GM21360 (cell line): ENCODE measurements around the gene CEP350.

Experiments used
- ATAC-seq: cut with Tn5 transposase; IDR thresholded peaks from one replicate; pipeline ENCODE4 v1.9.1; 2021; ENCODE audit warnings: mild to moderate bottlenecking, moderate library complexity; ENCODE audit not compliant: unreplicated experiment

The CEP350 gene, protein sequence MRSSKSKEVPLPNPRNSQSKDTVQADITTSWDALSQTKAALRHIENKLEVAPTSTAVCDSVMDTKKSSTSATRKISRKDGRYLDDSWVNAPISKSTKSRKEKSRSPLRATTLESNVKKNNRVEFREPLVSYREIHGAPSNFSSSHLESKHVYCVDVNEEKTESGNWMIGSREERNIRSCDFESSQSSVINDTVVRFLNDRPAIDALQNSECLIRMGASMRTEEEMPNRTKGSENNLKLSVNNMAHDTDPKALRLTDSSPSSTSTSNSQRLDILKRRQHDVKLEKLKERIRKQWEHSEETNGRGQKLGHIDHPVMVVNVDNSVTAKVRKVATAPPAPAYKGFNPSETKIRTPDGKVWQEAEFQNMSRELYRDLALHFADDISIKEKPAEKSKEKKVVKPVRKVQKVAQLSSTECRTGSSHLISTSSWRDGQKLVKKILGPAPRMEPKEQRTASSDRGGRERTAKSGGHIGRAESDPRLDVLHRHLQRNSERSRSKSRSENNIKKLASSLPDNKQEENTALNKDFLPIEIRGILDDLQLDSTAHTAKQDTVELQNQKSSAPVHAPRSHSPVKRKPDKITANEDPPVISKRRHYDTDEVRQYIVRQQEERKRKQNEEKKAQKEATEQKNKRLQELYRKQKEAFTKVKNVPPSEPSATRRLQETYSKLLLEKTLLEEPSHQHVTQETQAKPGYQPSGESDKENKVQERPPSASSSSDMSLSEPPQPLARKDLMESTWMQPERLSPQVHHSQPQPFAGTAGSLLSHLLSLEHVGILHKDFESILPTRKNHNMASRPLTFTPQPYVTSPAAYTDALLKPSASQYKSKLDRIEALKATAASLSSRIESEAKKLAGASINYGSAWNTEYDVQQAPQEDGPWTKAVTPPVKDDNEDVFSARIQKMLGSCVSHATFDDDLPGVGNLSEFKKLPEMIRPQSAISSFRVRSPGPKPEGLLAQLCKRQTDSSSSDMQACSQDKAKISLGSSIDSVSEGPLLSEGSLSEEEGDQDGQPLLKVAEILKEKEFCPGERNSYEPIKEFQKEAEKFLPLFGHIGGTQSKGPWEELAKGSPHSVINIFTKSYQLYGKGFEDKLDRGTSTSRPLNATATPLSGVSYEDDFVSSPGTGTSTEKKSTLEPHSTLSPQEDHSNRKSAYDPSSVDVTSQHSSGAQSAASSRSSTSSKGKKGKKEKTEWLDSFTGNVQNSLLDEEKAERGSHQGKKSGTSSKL (N-terminal part only)

DNA sequence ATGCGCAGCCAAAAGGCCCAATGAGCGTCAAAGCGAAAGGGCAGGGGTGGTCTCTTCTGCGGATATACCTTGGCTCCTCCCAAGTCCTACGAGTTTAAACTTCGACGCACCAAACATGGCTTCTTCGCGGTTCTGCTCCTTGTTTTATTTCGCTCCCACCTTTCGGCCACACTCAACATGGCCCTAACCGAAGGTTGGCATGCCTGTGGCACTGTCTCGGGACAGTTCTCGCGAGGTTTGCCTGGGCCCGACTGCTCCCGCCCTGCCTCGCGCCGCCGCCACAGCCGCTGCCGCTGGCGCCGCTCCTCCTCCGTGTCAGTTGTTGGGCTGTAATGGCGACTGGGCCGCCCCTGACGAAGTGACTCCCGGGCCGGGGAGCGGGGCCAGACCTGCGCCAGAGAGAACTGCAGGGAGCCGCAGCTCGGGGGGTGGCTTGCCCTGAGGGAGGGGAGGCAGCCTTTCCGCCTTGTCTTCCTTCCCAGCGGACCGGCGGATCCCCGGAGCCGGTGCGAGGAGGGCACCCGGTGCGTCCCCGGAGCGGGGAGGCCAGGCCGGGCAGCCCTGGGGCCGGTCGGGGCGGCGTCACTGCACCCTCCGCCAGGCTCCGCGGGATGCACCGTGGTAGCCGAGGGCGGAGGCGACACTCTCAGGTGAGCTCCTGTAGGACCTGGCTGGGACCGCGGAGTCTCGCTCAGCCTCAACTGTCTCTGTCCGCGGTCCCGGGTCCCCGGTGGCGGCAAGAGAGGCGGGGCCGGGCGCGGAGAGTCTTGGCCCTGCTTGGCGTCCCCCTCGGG lies at the start of gene CEP350:
TSS of gene CEP350 (plus strand) at position 318 of the 794 bp plus-strand sequence. CDS start 31,372 bp downstream, outside the sequence.
- ATAC-seq: peak; percentile 90

- no peak for ATAC-seq
Observed at GRCh38 chr1:179910934-179911333, 43.7 kb upstream of the CEP350 start.

- ATAC-seq: no peak
Observed at GRCh38 chr1:179911812-179912211, 42.8 kb upstream of the CEP350 start.

DNA sequence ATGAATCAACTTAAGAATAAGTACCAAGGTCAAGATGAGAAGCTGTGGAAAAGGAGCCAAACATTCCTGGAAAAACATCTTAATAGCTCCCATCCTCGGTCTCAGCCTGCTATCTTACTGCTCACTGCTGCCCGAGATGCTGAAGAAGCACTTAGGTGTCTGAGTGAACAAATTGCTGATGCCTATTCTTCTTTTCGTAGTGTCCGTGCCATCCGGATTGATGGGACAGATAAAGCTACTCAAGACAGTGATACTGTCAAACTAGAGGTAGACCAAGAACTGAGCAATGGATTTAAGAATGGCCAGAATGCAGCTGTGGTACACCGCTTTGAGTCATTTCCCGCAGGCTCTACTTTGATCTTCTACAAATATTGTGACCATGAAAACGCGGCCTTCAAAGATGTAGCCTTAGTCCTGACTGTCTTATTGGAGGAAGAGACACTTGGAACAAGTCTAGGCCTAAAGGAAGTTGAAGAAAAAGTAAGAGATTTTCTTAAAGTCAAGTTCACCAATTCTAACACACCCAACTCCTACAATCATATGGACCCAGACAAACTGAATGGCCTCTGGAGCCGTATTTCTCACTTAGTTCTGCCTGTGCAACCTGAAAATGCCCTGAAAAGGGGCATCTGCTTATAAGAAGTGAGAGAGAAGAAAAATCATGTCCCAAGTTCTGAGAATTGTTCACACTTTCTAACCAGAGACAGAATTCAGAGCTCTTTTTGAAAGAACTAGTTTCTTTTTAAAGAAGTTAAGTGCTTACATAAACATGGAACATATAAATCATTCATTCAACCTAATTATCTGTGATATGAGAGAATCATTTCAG lies 36.8 kb upstream of the CEP350 start:
- no peak for ATAC-seq

DNA sequence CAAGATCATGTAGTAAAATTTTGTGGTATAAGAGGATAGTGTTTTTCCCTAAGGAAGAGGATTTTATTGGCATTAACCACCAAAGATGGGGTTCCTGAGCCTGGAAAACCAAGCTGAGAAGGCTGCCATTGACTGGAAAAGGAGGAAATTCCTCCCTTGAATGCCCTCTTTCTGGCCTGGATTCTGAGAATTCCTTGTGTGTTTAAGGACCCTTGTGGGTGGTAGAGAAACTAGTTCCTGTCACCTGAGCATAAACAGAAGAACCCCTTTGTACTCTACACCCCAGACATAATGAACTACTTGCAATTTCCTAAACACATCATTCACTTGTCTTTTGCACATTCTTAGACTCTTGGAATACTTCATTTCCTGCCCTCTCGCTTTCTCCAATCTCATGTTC lies 33.1 kb upstream of the CEP350 start:
- ATAC-seq: no peak

DNA sequence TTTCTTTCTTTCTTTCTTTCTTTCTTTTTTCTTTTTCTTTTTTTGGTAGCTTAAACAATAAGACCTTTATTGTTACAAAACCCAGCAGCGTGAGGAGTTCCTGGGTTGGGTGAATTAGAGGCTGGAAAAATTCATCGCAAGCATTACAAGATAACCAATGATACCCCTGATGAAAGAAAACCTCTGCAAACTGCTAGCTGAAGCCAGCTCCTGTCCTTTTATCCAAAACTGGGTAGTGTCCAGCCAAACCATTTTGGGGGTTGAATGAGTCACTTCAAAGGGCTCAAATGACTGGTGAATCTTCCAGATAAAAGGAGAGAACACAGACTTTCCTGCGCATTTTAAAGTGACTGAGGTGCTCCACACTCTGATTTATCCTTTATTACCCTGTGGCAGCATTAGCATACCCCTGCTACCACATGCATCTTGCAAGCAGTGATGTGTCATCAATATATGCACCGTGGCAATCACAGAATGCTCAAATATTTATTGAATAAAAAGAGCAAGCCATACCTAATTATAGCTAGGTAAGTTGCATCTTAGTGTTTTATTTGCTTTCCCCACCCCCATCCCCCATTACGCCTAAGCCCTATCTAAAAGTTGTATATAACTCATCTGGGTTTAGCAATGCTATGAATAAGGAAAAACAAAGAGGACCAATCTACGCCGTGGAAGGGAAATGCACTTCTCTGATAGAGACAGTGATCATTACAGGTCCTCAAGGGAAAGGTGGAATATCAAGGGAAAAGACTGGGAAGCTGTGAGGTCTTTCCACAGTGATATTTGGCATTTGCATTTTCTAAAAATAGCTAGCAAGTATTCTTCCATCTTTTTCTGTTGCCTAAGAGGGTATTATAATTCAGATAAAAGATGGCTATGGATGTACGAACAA lies 32.4 kb upstream of the CEP350 start:
- no peak for ATAC-seq

DNA sequence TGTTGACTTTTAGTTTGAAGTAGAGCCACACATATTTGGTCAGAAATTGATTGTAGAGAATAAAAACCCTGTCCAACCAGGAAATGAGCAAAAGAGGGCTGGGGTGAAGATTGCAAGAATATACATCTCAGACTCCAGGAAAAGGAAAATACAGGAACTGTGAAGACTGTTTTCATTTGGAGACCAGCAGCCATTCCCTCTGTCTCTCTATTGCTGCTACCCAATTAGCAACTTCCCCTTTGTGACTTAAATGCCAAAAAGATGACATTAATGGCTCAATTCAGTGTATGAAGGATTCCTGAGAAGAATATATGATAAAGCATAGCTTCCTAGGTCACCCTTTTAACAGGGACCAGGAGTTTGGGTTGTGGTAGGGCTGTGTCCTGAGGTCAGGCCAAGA lies 31.6 kb upstream of the CEP350 start:
- ATAC-seq: no peak

DNA sequence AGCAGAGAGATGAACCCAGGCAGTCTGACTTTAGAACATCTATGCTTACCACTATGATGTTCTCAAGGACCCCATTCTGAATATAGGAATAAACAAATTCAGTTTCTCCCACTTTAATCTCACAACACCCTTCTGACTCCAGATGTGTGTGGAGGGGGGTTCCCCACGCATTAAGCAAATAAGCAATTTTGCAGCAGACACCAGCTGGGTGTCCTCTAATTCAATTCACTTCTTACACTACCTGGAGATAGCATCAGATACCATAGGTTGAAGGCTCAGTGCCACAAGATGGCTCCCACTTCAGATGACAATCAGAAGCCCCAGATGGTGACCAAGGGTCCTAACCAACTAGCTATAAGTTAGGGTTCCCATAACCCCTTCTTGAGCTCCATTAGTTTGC lies 30.3 kb upstream of the CEP350 start:
- no peak for ATAC-seq

DNA sequence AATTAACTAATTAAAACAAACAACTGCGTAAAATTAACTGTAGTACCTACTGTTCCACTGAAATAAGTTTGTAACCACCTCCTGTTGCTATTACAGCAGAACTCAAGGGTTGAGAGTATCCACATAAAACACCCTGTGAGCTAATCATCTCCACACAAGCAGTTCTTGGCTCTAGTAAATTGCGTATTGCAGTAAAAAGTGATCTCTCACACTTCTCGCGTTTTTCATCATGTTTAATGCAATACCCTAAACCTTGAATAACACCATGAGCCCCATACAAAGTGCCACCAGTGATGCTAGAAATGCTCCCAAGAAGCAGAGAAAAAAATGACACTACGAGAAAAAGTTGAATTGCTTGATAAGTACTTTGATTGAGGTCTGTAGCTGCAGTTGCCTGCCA lies 29.3 kb upstream of the CEP350 start:
- ATAC-seq: no peak

- no peak for ATAC-seq
Observed at GRCh38 chr1:179925922-179926849, 28.4 kb upstream of the CEP350 start.

GRCh38 chr1:179926850-179927205 lies 27.8 kb upstream of the CEP350 start:
- ATAC-seq: no peak

DNA sequence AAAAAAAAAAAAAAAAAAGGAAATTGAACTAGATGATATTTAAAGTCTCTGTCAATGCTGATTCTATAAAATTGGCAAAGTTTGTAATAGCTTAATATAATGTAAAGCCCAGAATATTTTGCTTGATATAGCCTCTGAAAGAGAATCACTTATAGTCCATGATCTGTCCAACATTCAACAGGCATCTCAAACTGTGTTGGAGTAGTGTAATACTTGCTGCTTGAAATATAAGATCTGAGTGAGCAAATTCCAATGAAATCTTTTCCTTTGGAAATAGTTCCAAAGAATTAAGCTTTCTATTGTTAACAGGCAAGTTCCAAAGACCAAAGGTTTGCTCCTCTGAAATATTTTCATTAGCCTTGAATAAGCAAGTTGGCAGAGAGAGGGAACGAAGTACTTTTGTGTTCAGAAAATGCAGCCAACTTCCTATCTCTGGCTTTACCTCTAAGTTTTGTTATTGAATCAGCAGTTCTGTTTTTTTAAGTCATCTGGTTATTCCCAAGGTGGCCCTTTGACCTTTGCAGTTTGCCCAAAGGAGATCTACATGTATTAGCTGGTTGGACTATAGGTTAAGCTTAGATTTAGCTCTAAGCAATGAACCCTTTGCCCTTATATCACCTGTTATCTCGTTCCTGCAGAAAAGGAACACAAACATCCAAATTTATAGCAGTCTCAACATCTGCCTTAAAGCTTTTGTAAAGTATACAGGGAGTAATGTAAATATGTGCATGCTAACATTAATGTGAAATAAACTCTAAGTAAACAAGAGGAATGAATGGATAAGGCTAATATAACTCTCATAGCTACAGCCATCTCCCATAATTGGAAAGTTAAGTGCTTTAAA lies 24.4 kb upstream of the CEP350 start:
- ATAC-seq: no peak

DNA sequence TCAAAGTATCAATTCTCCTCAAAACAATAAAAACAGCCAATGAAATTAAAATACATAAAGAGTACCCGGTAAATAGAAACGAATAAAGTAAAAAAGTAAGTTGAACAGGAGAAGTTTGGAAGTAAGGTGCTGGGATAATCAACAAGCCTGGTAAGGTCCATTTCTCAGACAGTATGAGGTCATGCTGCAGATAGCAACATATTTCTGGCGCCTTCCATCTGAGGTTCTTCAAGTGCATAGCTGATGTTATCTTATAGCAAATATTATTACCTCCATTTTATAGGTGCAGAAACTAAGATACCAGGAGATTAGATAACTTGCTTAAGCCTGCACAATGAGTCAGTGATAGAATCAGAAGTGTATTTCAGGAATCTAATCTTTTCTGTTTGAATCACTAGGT lies 23.7 kb upstream of the CEP350 start:
- no peak for ATAC-seq

- ATAC-seq: no peak
Observed at GRCh38 chr1:179933219-179933618, 21.4 kb upstream of the CEP350 start.

- ATAC-seq: no peak
Observed at GRCh38 chr1:179935909-179936496, 18.6 kb upstream of the CEP350 start.

DNA sequence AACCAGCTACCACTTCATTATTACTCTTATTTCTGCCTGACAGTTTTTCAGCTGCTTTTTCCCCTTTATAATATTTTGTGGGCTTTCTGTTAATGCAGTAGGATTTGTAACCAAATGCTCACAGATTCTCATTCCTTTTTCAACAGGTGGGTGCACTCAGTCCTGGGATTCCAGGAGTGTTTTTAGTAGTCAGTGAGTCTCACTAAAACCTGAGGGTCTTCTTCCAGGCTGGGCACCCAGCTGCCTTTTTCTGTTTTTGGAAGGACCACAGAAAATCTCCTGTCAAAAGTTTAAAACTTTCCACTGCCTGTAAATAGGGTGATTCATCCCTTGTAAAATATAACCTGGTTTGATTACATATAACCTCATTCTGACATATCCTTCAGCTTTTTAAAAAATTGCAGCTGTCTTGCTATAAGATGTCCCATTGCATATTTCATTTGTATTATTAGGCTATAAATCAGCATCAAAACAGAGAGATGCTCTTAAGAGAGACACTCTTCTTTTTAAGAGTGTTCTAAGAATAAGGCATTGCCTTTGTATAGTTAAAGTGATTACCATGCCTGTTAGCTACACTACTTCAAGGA lies 16.8 kb upstream of the CEP350 start:
- no peak for ATAC-seq
